Measurements from ENCODE around the gene TIPRL.
A peak's percentile ranks its signal among the peaks of the same experiment; 100 is the strongest.

TIPRL gene

GRCh38 chr1:168178638-168179437 is at the start of gene TIPRL:
Gene TIPRL (plus strand): TSS chr1:168178962. CDS start chr1:168179078, 116 bp downstream.
- Mint-ChIP-seq H3K36me3 (ENCODE audit: low read depth) (no peaks in the 10 kb centered on the region), H3K4me1 (no peaks in the 10 kb centered on the region), H3K4me3 (no peak within 1 kb of the TSS), H3K9me3 (peaks cover 15% of the 10 kb centered on the region), H3K27ac (no peak within 1 kb of the TSS), H3K27me3 (ENCODE audit: low read depth, poor library complexity) (no peaks in the 10 kb centered on the region)
- DNase-seq = peak; percentile 96
- peak; percentile 59 for TF ChIP-seq CTCF (IDR thresholded peaks at IDR 0.05)

GRCh38 chr1:168129933-168130332 is 48.8 kb upstream of the TIPRL start:
- peaks cover 28% of the 10 kb centered on the region for H3K4me1 Mint-ChIP-seq
- no peak overlapping the region for H3K27ac Mint-ChIP-seq
- H3K27me3 Mint-ChIP-seq (ENCODE audit: low read depth, poor library complexity) = no peaks in the 10 kb centered on the region
- DNase-seq = no peak
- H3K36me3 Mint-ChIP-seq (ENCODE audit: low read depth) = peaks cover 87% of the 10 kb centered on the region
- H3K9me3 Mint-ChIP-seq = peaks cover 30% of the 10 kb centered on the region
- no peak overlapping the region for H3K4me3 Mint-ChIP-seq
- no peak for TF ChIP-seq CTCF (IDR thresholded peaks at IDR 0.05)

- DNase-seq = no peak
- no peaks in the 10 kb centered on the region for H3K27me3 Mint-ChIP-seq (ENCODE audit: low read depth, poor library complexity)
- no peak for TF ChIP-seq CTCF (IDR thresholded peaks at IDR 0.05)
- H3K27ac Mint-ChIP-seq = no peak overlapping the region
- H3K4me3 Mint-ChIP-seq = peak overlapping the region; percentile 98
- H3K4me1 Mint-ChIP-seq = peaks cover 51% of the 10 kb centered on the region
- H3K9me3 Mint-ChIP-seq = peaks cover 7% of the 10 kb centered on the region
- H3K36me3 Mint-ChIP-seq (ENCODE audit: low read depth) = peaks cover 47% of the 10 kb centered on the region
Observed at GRCh38 chr1:168134132-168134531, 44.6 kb upstream of the TIPRL start.

- Mint-ChIP-seq H3K4me3 (peak overlapping the region; percentile 98), H3K36me3 (ENCODE audit: low read depth) (peaks cover 42% of the 10 kb centered on the region), H3K9me3 (peaks cover 6% of the 10 kb centered on the region), H3K27me3 (ENCODE audit: low read depth, poor library complexity) (no peaks in the 10 kb centered on the region), H3K4me1 (peaks cover 51% of the 10 kb centered on the region), H3K27ac (peak overlapping the region; percentile 91)
- DNase-seq = peak; percentile 13
- TF ChIP-seq CTCF (IDR thresholded peaks at IDR 0.05) = no peak
Observed at GRCh38 chr1:168134642-168135041, 44.1 kb upstream of the TIPRL start.

- peak; percentile 15 for DNase-seq
- H3K4me3 Mint-ChIP-seq = peak overlapping the region; percentile 98
- peak overlapping the region; percentile 91 for H3K27ac Mint-ChIP-seq
- H3K9me3 Mint-ChIP-seq = no peaks in the 10 kb centered on the region
- TF ChIP-seq CTCF (IDR thresholded peaks at IDR 0.05) = no peak
- peaks cover 35% of the 10 kb centered on the region for H3K36me3 Mint-ChIP-seq (ENCODE audit: low read depth)
- peaks cover 51% of the 10 kb centered on the region for H3K4me1 Mint-ChIP-seq
- H3K27me3 Mint-ChIP-seq (ENCODE audit: low read depth, poor library complexity) = no peaks in the 10 kb centered on the region
Observed at GRCh38 chr1:168135116-168135920, 43.4 kb upstream of the TIPRL start.

Measured in nephron progenitor cell (in vitro differentiated cells).